Mesenteric fat pad (tissue), 1 donor: ENCODE data around the gene SOAT1. TPM values are rescaled to one million over a fixed set of nuclear protein-coding genes. Genes with fewer than 3 reads are reported as not detected.
A peak's percentile ranks its signal among the peaks of the same experiment; 100 is the strongest.
"Not testable (repeated sequence)": the region's sequence is repeated elsewhere in the genome, so short reads cannot be mapped to it uniquely, and the experiment has no call there.

ENCODE experiments used
- DNase-seq: peaks from one replicate; pipeline ENCODE4 v3.0.0-alpha.2; 2020; ENCODE audit warnings: low spot score
- total RNA-seq: library from RNA; stranded (reverse); fragmentation: NEBNext Ultra II Directional; extraction: Animal tissue kit (Norgen Biotek cat#: 25700); gene quantifications from one replicate; pipeline ENCODE4 v1.2.1, GENCODE V29; 2021
- donor health status: DM: yes; HTN: yes; CAD: no.

Gene SOAT1
- total RNA-seq, 1 donor from 2014 or later, result 59.2 TPM

- no peak for DNase-seq
These were observed 57.7 kb downstream of the SOAT1 start for GRCh38 chr1:179351281-179351680.

GRCh38 chr1:179352236-179352635 lies 58.6 kb downstream of the SOAT1 start:
- DNase-seq, result no peak

- no peak for DNase-seq
These were observed 59.9 kb downstream of the SOAT1 start for GRCh38 chr1:179353546-179353945.

GRCh38 chr1:179361631-179362030 lies 68.0 kb downstream of the SOAT1 start:
- not testable (repeated sequence) for DNase-seq

GRCh38 chr1:179365342-179366092 lies 71.9 kb downstream of the SOAT1 start, which contains the start of gene AXDND1:
TSS of gene AXDND1 (plus strand) at chr1:179365971. CDS start at chr1:179366510, 539 bp downstream.
- DNase-seq, result peak; percentile 91

GRCh38 chr1:179366093-179366800 lies 72.7 kb downstream of the SOAT1 start:
- no peak for DNase-seq

GRCh38 chr1:179369751-179370341 lies 76.2 kb downstream of the SOAT1 start:
- DNase-seq, result no peak

GRCh38 chr1:179372160-179372559 lies 78.6 kb downstream of the SOAT1 start:
- no peak for DNase-seq

- DNase-seq, result no peak
These were observed 82.6 kb downstream of the SOAT1 start for GRCh38 chr1:179376223-179376622.

- no peak for DNase-seq
These were observed 86.7 kb downstream of the SOAT1 start for GRCh38 chr1:179380299-179380698.

- no peak for DNase-seq
These were observed 90.4 kb downstream of the SOAT1 start for GRCh38 chr1:179384027-179384426.

- DNase-seq, result no peak
These were observed 91.9 kb downstream of the SOAT1 start for GRCh38 chr1:179385510-179385909.

- DNase-seq, result no peak
These were observed 100.1 kb downstream of the SOAT1 start for GRCh38 chr1:179393721-179394120.

GRCh38 chr1:179399399-179399798 lies 105.8 kb downstream of the SOAT1 start:
- not testable (repeated sequence) for DNase-seq

Other genes starting within 250 kb of the SOAT1 start
- 22.3 TPM for gene TOR3A, start 211.7 kb upstream of the SOAT1 start, total RNA-seq
- 66.7 TPM for gene ABL2, start 64.1 kb upstream of the SOAT1 start, total RNA-seq
- gene AXDND1, start 72.2 kb downstream of the SOAT1 start, total RNA-seq, result not detected